Measurements from ENCODE around the gene PDE4A.

- no peak for TF ChIP-seq CTCF (conservative IDR thresholded peaks at IDR 0.05)
- no peak for TF ChIP-seq EZH2 (IDR thresholded peaks at IDR 0.05; ENCODE audit: low read depth)
These were observed 24.4 kb upstream of the PDE4A start for GRCh38 chr19:10395917-10396316.

Data from PC-9 (cell line).